HepG2 (cell line): Measurements from ENCODE around the gene LRIG1. TPM values are rescaled to one million over a fixed set of nuclear protein-coding genes. Genes with fewer than 3 reads are reported as not detected.

ENCODE experiments used
- AGO1 ChIP-seq: fragments of 200-400 bp; formaldehyde crosslinking; IDR thresholded peaks from 2 replicates; pipeline ENCODE4 v1.6.1; 2017; ENCODE audit warnings: mild to moderate bottlenecking, low read depth, low read length, moderate library complexity; ENCODE audit not compliant: poor library complexity, severe bottlenecking
- ARID2 ChIP-seq: sonication (generic); formaldehyde crosslinking; IDR thresholded peaks from 2 replicates; pipeline ENCODE4 v1.8.1; 2022; ENCODE audit warnings: mild to moderate bottlenecking, missing genetic modification reagents, borderline replicate concordance
- ARID5B ChIP-seq: IDR thresholded peaks from 2 replicates; pipeline ENCODE4 v1.4.0; 2020; ENCODE audit warnings: mild to moderate bottlenecking, missing genetic modification reagents
- ARNT ChIP-seq: fragments of 450-650 bp; IDR thresholded peaks from 2 replicates; pipeline ENCODE4 v1.6.1; 2017
- PPARG ChIP-seq: conservative IDR thresholded peaks from 2 replicates; pipeline ENCODE4 v1.6.1; 2016; ENCODE audit warnings: missing biosample characterization, missing genetic modification reagents
- REST ChIP-seq, 2 experiments: IDR thresholded peaks; 2 replicates each; pipeline ENCODE4 v1.6.1; 2011 to 2012; ENCODE audit warnings: low read length in 2 of 2, borderline replicate concordance in 1 of 2, low read depth in 1 of 2, mild to moderate bottlenecking in 1 of 2, moderate library complexity in 1 of 2
- TCF7L2 ChIP-seq: IDR thresholded peaks from 2 replicates; pipeline ENCODE4 v1.6.1; 2011; ENCODE audit warnings: mild to moderate bottlenecking, low read depth, low read length, moderate library complexity
- TFDP2 ChIP-seq: sonication (generic); formaldehyde crosslinking; IDR thresholded peaks from 2 replicates; pipeline ENCODE4 v1.4.0; 2020; ENCODE audit warnings: missing genetic modification reagents
- ZNF251 ChIP-seq: sonication (generic); formaldehyde crosslinking; IDR thresholded peaks from 2 replicates; pipeline ENCODE4 v1.9.0; 2021; ENCODE audit warnings: mild to moderate bottlenecking, missing genetic modification reagents
- ZNF749 ChIP-seq: sonication (generic); formaldehyde crosslinking; IDR thresholded peaks from 2 replicates; pipeline ENCODE4 v1.8.0; 2022; ENCODE audit warnings: mild to moderate bottlenecking, missing genetic modification reagents, moderate library complexity, borderline replicate concordance
- polyA plus RNA-seq, 8 experiments: library from polyadenylated mRNA; depleted of rRNA in 3 of 8; stranded (reverse) in 7 of 8; unstranded in 1 of 8; fragments of >200 nt; fragmentation: Illumina TruSeq in 4 of 8; extraction: Trizol in 4 of 8; gene quantifications; 2 replicates each; pipeline versions ENCODE4 v1.2.1 to v1.2.3, GENCODE V29; 2011 to 2016; ENCODE audit warnings: low read depth in 4 of 8, missing spikeins in 1 of 8, mixed read lengths in 1 of 8; ENCODE audit not compliant: insufficient read depth in 1 of 8
- total RNA-seq, 5 experiments: library from RNA; depleted of rRNA; stranded (reverse); fragments of >200 nt; fragmentation: Illumina TruSeq; extraction: Trizol; gene quantifications; 2 replicates each; pipeline ENCODE4 v1.2.3, GENCODE V29; 2016; ENCODE audit warnings: low read depth in 1 of 5
- TF ChIP-seq, protein P1 (sequence below): sonication (generic); formaldehyde crosslinking; IDR thresholded peaks from 2 replicates; pipeline ENCODE4 v1.8.1; 2023; ENCODE audit warnings: mild to moderate bottlenecking, moderate library complexity, missing genetic modification reagents
- TF ChIP-seq, protein P2 (sequence below): IDR thresholded peaks from 2 replicates; pipeline ENCODE4 v1.6.1; 2016; ENCODE audit warnings: low read depth

LRIG1 gene
- total and polyA plus RNA-seq, 2 of the 13 experiments (the other 11 are each of a cell fraction or from before 2014, with no cell fraction given), result 17.8 to 24.8 TPM

- TF ChIP-seq, protein P1, sequence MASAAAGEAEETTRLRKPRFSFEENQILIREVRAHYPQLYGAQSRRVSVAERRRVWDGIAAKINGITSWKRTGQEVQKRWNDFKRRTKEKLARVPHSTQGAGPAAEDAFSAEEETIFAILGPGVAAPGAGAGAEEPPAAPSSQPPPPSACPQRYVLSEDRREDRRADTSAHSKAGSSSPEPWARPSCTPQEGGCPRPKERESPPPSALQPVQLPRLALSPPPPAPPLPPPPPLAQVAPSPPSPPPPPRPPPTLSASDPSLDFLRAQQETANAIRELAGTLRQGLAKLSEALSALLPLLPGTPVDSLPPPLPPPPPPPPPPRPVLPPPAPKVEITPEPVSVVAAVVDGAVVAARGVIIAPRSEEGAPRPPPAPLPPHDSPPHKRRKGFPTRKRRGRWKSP (CRISPR knock-in tag), result peak; percentile 86
- TF ChIP-seq ARID5B (peak; percentile 80; the same call in 1 of the 2 replicates), TCF7L2 (no peak), AGO1 (no peak), ARNT (no peak), PPARG (CRISPR knock-in tag) (peak; percentile 71), ARID2 (CRISPR knock-in tag) (0 out of 2 replicates have a peak, but pooled peaks have one; percentile 14), TFDP2 (CRISPR knock-in tag) (peak; percentile 81), ZNF749 (CRISPR knock-in tag) (peak; percentile 54; the same call in 1 of the 2 replicates), REST (IDR thresholded peaks at IDR 0.05; ENCODE audit: borderline replicate concordance in 1 of 2, low read depth in 1 of 2, low read length in 2 of 2) (peak in 1 of 2 experiments; percentile 44; a peak in 1 of 4 replicates), ZNF251 (CRISPR knock-in tag) (no peak)
- TF ChIP-seq, protein P2, sequence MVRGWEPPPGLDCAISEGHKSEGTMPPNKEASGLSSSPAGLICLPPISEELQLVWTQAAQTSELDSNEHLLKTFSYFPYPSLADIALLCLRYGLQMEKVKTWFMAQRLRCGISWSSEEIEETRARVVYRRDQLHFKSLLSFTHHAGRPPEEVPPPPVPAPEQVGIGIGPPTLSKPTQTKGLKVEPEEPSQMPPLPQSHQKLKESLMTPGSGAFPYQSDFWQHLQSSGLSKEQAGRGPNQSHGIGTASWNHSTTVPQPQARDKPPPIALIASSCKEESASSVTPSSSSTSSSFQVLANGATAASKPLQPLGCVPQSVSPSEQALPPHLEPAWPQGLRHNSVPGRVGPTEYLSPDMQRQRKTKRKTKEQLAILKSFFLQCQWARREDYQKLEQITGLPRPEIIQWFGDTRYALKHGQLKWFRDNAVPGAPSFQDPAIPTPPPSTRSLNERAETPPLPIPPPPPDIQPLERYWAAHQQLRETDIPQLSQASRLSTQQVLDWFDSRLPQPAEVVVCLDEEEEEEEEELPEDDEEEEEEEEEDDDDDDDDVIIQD (CRISPR knock-in tag), result peak; percentile 74; the same call in 1 of the 2 replicates
Observed at GRCh38 chr3:66500576-66501482, at the start of gene LRIG1 (continued).
